GM19455 (cell line): ENCODE measurements around the gene ZKSCAN8.
A peak's percentile ranks its signal among the peaks of the same experiment; 100 is the strongest.
"Not testable (repeated sequence)": the region's sequence is repeated elsewhere in the genome, so short reads cannot be mapped to it uniquely, and the experiment has no call there.

Source experiments
- ATAC-seq: cut with Tn5 transposase; IDR thresholded peaks from one replicate; pipeline ENCODE4 v1.9.1; 2021; ENCODE audit not compliant: unreplicated experiment

Gene ZKSCAN8

GRCh38 chr6:28141500-28142329 lies at the start of gene ZKSCAN8:
ZKSCAN8 (plus strand) TSS chr6:28141883; CDS start chr6:28148408, 6,525 bp downstream.
- peak; percentile 74 for ATAC-seq

- not testable (repeated sequence) for ATAC-seq
Measured at GRCh38 chr6:28102222-28102621, 39.5 kb upstream of the ZKSCAN8 start.

DNA sequence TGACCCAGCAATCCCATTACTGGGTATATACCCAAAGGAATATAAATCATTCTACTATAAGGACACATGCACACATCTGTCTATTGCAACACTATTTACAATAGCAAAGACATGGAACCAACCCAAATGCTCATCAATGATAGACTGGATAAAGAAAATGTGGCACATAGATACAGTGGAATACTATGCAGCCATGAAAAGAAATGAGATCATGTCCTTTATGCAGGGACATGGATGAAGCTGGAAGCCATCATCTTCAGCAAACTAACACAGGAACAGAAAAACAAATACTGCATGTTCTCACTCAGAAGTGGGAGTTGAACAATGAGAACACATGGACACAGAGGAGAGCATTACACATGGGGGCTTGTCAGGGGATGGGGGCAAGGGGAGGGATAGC lies 39.0 kb upstream of the ZKSCAN8 start:
- not testable (repeated sequence) for ATAC-seq

DNA sequence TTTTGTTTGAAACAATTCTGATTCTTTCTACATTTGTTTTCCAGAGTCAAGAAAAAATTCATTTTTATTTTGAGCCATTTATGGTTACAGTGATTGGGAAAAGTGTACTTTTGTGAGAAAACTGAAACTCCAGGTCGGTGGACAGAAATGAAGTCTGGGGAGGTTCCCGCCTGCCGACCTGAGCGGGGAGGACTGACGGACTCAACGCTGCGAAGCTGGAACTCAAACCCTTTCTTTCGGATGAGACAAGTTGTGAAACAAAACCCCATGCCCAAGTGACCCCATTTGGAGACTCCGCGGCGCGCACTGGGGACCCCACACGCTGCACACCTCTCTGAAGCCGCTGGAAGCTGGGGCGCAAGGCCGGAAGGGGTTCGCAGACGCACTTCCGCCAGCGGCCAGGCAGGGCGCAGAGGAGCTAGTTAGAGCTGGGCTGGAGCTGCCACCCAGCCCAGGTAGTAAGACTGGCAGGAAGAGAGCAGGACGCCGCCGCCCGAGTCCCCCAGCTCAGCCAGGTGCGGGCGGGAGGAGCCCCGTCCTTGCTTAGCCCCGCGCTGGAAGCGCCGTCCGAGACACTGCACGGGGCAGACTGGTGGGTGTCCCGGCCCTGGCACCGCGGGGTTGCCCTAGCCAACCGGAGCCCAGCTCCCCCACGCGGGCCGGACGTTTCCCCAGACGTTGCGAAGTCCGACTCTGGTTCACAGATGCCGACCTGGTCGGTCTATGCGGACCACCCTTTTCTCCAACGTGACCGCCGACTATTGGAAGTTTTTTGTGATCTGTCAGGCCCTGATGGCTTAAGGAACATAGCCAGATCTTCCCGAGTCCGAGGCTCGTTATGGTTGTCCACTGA lies 37.1 kb upstream of the ZKSCAN8 start:
- ATAC-seq = peak; percentile 99

DNA sequence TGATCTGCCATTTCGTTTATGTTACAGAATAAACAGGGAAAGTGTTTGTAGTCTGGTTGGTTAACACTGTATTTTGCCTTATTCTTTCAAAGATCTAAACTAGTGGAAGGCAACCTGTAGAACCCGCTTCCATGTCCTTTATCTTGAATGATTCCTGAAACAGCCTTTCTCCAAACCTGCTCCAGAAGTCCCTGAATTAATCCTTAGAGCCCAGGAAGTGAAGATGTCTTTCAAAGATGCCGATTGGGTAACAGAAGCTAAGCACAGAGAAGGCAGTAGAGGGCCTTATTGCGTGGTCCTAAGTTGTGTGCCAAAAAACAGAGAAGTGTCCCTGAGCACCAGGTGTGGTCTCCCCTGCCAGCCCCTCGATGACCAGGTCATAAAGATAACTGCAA lies 36.4 kb upstream of the ZKSCAN8 start:
- ATAC-seq = no peak

- no peak for ATAC-seq
Measured at GRCh38 chr6:28107506-28107905, 34.2 kb upstream of the ZKSCAN8 start.

- no peak for ATAC-seq
Measured at GRCh38 chr6:28111964-28112363, 29.7 kb upstream of the ZKSCAN8 start.

- ATAC-seq = no peak
Measured at GRCh38 chr6:28115799-28116198, 25.9 kb upstream of the ZKSCAN8 start.

DNA sequence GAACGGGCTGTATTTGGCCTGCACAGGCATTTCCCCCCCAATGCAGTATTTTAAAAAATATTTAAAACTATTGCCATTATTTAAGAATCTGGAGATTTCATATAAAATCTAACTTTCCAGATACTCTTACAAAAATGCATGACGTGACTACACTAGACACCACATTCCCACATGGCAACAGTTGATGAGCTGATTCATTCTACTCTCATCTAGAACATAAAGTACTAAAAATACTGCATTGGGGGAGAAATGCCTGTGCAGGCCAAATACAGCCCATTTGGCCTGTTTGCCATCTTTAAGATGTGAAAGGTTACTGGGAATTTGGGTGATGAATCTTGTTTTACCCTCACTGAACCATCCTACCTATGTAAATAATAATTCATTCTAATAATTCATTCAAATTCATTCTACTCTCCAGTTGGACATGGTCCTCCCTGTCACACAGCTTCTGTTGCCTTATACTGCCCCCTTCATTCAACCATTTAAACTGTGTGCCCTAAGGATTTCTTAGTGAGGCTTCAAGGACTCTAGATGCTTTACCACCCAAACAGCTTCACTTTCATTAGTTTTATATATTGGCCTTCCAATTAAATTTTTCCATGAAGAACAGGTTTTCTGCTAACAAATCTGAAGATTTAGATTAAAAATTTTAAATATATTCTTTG lies 24.2 kb upstream of the ZKSCAN8 start:
- ATAC-seq = no peak

DNA sequence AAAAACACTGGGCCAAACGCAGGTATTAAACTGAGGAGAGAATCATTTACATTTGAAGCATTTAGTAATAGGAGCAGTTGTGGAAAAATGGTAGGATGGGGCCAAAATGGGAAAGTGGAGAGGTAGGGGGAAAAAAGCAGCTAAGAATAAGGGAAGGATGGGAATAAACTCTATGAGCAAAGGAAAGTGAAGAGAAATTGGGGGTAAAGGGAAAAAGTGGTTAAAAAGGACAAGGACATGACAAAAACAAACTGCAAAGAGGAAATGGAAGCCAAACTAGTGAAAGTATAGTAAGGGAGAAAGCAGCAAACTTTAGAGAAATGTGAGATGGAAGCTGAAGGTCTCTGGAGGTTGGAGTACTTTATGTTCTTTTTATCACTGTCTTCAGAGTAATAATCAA lies 23.5 kb upstream of the ZKSCAN8 start:
- ATAC-seq = no peak

GRCh38 chr6:28121876-28122275 lies 19.8 kb upstream of the ZKSCAN8 start:
- ATAC-seq = no peak

- not testable (repeated sequence) for ATAC-seq
Measured at GRCh38 chr6:28122283-28122682, 19.4 kb upstream of the ZKSCAN8 start.

DNA sequence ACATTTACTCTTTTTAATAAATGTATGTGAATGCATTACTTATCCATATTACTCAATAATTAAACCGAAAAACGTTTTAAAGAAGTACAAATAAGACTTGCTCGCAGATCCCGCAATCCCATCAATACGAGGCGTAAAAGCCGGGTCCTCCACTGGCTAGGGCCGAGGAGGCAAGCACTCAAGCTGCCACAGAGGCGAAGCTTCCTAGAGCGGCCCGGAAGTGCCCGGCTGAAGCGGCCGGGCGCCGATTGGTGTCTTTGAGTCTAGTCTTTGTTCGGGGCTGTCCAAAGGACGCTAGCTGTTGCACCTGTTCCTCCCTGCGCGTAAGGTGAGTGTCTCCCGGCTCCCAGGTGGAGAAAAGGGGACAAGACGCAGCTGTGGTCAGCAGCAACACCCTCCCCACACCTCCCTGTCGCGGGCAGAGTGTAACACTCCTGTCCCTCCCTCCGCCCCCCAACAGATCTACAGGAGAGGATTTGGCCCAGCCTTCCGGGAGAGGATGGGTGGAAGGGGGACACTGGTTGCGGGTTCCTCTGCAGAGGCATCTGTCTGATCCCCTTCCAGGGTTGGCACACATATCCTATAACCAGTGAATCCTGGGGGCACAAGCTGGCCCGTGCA lies 17.2 kb upstream of the ZKSCAN8 start, which contains the start of gene ZSCAN16:
ZSCAN16 (plus strand) TSS at position 260 of the 621 bp plus-strand sequence. CDS start 835 bp downstream, outside the sequence.
- ATAC-seq = peak; percentile 98

GRCh38 chr6:28124971-28125353 lies 16.7 kb upstream of the ZKSCAN8 start:
- peak; percentile 3 for ATAC-seq

- ATAC-seq = no peak
Measured at GRCh38 chr6:28125401-28125800, 16.3 kb upstream of the ZKSCAN8 start.

- no peak for ATAC-seq
Measured at GRCh38 chr6:28134015-28134414, 7.7 kb upstream of the ZKSCAN8 start.

DNA sequence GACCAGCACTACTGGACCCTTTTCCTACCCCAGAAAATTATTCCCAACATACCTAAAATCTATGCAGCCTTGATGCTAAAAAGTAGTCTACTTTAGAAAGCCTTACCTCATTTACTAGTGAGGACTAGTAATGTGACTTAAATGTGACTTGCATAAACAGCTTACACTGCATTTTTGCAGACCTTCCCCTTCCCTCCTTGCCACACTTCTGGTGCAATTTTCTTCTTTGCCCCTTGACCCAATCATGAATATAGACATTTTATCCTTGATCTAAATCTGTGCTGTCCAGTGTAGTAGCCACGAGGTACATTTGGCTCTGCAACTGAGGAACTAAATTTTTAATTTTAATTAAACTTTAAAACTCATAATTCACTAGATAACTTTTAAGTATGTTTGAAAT lies 7.0 kb upstream of the ZKSCAN8 start:
- ATAC-seq = no peak

- ATAC-seq = no peak
Measured at GRCh38 chr6:28135393-28135792, 6.3 kb upstream of the ZKSCAN8 start.

DNA sequence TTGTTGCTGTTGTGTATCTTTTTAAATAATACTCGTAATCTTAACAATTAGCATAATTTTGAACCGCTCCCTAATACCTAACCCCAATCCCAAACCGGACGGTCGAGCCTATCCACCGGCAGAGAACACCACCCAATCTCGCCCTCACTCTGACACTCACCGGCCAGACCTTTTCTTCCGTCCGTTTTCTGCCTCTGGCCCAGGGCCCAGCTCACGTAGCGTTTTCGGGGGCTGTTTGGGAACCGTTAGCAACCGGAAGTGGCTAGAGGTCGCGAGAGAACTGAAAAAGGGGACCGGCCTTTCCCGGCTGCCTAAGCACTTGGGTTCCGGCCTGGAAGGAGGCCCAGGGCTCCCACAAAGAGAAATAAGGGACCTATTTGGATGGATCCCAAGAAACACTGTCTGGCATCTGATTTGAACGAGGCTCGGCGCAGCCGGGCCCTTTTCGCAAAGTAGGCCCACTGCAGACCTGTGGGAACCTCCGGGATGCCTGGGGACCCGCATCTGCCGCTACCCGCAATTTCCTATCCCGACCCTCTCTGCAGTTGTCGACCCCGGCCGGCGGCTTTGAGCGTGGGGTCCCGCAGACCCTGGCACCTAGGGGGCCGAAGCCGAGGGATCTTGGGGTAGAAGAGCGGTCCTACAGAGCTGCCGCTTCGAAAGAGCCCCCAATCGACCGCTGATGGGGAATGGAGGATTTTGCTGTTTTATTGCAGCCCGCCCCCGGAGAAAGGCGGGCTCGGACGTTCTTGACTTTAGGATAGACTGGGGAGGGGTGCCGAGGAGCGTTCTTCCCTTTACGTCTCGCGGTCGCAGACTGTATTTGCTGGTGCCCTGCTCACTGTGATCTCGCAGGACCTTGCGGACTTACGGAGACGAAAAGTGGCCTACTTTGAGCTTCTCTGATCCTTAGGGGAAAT lies 4.8 kb upstream of the ZKSCAN8 start:
- ATAC-seq = peak; percentile 54

- no peak for ATAC-seq
Measured at GRCh38 chr6:28137505-28137981, 4.1 kb upstream of the ZKSCAN8 start.
